ENCODE results near the gene LRRC26. TPM values are rescaled to one million over a fixed set of nuclear protein-coding genes. Genes with fewer than 3 reads are reported as not detected.

LRRC26 gene
- total and polyA plus RNA-seq, 2 donors (not counting 3 experiments of a cell fraction or from before 2014, with no cell fraction given), result 0.08 TPM; not detected in 1

DNA sequence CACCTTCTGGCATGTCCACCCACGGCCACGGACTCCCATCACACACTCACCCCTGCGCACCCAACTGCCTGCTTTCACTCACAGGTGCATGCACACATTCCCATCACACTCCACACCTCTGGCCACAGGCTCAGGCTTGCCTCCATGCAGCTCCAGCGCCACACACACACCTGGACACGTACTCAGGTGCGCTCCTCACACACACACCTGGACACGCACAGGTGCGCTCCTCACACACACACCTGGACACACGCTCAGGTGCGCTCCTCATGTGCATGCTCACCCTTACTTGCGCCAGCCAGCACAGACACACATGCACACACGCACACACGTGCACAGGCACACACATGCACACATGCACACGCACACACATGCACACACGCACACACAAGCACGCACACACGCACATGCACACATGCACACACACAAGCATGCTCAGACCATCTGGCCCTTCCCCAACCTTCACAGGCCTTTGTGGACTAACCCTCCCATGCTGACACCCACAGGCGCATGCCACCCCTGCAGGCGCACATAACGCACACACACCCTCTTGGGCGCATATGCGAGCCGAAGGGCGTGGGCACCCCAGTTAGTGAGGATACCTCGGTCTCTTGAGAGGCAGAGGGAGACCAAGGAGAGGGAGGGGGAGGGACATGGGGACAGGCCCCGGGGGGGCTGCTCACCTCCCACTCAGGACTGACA lies 22.6 kb downstream of the LRRC26 start:
- no peaks in the 10 kb centered on the region for H3K36me3 ChIP-seq (ENCODE audit: control insufficient read depth in 2 of 2, extremely low read depth in 1 of 2, insufficient read depth in 2 of 2, low read length in 2 of 2)
- ChIA-PET POLR2A (interaction anchor here (0.8 kb wide), 1 partner anchor 94 kb away, joined by 3 read pairs; the partner anchor contains the start of gene TUBB4B), CTCF (no interaction called here)
- H3K27me3 ChIP-seq (ENCODE audit: control insufficient read depth in 2 of 2, insufficient read depth in 2 of 2, low read length in 2 of 2), result no peaks in the 10 kb centered on the region
- dilution Hi-C loops (cut with MboI; ENCODE audit: extremely low pct_ligation_motif_present, low sequenced_read_pairs), result no loop called here
- FAIRE-seq, result no peak
- no peaks in the 10 kb centered on the region for H3K9me1 ChIP-seq (replicated peaks; ENCODE audit: control insufficient read depth, extremely low read depth, insufficient read depth, low read length)
- no peak overlapping the region for H3K27ac ChIP-seq (ENCODE audit: insufficient read depth, low read depth, low read length)
- no peak overlapping the region for H3K4me2 ChIP-seq (ENCODE audit: insufficient read depth, low read length)
- no peaks in the 10 kb centered on the region for H3K4me1 ChIP-seq (ENCODE audit: control insufficient read depth, extremely low read depth, insufficient read depth, low read length)
- BruUV-seq (replicated peaks), result no TSS peak
- H3K9ac ChIP-seq (replicated peaks; ENCODE audit: extremely low read depth, insufficient read depth, low read length), result no peak overlapping the region
- H4K20me1 ChIP-seq (replicated peaks; ENCODE audit: control insufficient read depth, extremely low read depth, insufficient read depth, low read length), result no peaks in the 10 kb centered on the region
- intact Hi-C loops (cut with micrococcal nuclease), result no loop called here
- H3K79me2 ChIP-seq (ENCODE audit: control insufficient read depth, insufficient read depth, low read length), result no peaks in the 10 kb centered on the region
- no peaks in the 10 kb centered on the region for H3K9me3 ChIP-seq (replicated peaks; ENCODE audit: control insufficient read depth, insufficient read depth, low read length)
- no peak overlapping the region for H2AFZ ChIP-seq (ENCODE audit: low read depth, low read length)
- DNase-seq (ENCODE audit: low read depth, low spot score), result no peak
- no peak overlapping the region for H3K4me3 ChIP-seq (replicated peaks in 1 of 3; ENCODE audit: insufficient read depth in 1 of 3, low read depth in 1 of 3, low read length in 3 of 3)
- no peak for TF ChIP-seq FOS (IDR thresholded peaks at IDR 0.05; ENCODE audit: borderline replicate concordance, insufficient read depth, low read length)
- no peak for TF ChIP-seq MYC (IDR thresholded peaks at IDR 0.05; ENCODE audit: low read depth, low read length)
- TF ChIP-seq POLR2A (IDR thresholded peaks at IDR 0.05; ENCODE audit: low read depth, low read length), result no peak
- TF ChIP-seq, protein P1, sequence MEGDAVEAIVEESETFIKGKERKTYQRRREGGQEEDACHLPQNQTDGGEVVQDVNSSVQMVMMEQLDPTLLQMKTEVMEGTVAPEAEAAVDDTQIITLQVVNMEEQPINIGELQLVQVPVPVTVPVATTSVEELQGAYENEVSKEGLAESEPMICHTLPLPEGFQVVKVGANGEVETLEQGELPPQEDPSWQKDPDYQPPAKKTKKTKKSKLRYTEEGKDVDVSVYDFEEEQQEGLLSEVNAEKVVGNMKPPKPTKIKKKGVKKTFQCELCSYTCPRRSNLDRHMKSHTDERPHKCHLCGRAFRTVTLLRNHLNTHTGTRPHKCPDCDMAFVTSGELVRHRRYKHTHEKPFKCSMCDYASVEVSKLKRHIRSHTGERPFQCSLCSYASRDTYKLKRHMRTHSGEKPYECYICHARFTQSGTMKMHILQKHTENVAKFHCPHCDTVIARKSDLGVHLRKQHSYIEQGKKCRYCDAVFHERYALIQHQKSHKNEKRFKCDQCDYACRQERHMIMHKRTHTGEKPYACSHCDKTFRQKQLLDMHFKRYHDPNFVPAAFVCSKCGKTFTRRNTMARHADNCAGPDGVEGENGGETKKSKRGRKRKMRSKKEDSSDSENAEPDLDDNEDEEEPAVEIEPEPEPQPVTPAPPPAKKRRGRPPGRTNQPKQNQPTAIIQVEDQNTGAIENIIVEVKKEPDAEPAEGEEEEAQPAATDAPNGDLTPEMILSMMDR (IDR thresholded peaks at IDR 0.05; ENCODE audit: extremely low read depth in 1 of 2, insufficient read depth in 1 of 2, low read depth in 1 of 2, low read length in 2 of 2), result no peak
- no peak for TF ChIP-seq JUN (IDR thresholded peaks at IDR 0.05; ENCODE audit: borderline replicate concordance, insufficient read depth, insufficient read length, low read depth)
- no peak for TF ChIP-seq EZH2 (IDR thresholded peaks at IDR 0.05; ENCODE audit: borderline replicate concordance, low read depth, low read length, severe bottlenecking)
- TF ChIP-seq, protein P2, sequence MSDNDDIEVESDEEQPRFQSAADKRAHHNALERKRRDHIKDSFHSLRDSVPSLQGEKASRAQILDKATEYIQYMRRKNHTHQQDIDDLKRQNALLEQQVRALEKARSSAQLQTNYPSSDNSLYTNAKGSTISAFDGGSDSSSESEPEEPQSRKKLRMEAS (IDR thresholded peaks at IDR 0.05; ENCODE audit: insufficient read depth, insufficient read length), result peak; percentile 41
- no peak for TF ChIP-seq GATA2 (IDR thresholded peaks at IDR 0.05; ENCODE audit: insufficient read depth, insufficient read length, low read depth, low read length)

All from endothelial cell of umbilical vein (primary cell).